GM12873 (cell line): ENCODE measurements around the gene UBE2F.

ENCODE experiments used
- TF ChIP-seq, protein P1 (sequence below): IDR thresholded peaks from 2 replicates; pipeline ENCODE4 v1.5.1; 2012; ENCODE audit warnings: low read depth, mild to moderate bottlenecking, moderate library complexity, low read length, control low read depth; ENCODE audit not compliant: insufficient read depth; ENCODE audit errors: missing control alignments

Gene UBE2F

GRCh38 chr2:238042849-238043584, 76.2 kb downstream of the UBE2F start:
- TF ChIP-seq, protein P1, sequence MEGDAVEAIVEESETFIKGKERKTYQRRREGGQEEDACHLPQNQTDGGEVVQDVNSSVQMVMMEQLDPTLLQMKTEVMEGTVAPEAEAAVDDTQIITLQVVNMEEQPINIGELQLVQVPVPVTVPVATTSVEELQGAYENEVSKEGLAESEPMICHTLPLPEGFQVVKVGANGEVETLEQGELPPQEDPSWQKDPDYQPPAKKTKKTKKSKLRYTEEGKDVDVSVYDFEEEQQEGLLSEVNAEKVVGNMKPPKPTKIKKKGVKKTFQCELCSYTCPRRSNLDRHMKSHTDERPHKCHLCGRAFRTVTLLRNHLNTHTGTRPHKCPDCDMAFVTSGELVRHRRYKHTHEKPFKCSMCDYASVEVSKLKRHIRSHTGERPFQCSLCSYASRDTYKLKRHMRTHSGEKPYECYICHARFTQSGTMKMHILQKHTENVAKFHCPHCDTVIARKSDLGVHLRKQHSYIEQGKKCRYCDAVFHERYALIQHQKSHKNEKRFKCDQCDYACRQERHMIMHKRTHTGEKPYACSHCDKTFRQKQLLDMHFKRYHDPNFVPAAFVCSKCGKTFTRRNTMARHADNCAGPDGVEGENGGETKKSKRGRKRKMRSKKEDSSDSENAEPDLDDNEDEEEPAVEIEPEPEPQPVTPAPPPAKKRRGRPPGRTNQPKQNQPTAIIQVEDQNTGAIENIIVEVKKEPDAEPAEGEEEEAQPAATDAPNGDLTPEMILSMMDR, result no peak

DNA sequence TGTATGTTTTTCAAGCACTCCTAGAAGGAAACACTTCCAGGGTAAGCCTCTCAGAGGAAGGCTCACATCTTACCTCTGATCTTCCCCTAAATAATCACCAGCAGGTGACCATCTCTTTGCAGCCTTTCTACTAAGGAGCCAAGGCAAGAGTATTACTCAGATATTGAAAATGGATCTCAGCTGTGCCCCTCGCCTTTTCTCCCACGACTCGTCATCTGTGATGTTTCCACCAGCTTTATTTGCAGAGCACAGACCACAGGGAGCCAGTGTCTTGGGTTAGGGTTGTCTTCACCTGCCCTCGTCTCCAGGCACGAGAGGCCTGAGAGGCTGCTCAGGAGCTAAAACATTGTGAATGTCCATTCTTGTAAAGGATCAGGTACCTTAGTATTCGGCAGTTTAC, 77.0 kb downstream of the UBE2F start:
- TF ChIP-seq, protein P1, result no peak

GRCh38 chr2:238045575-238045974, 78.8 kb downstream of the UBE2F start:
- TF ChIP-seq, protein P1, result no peak

DNA sequence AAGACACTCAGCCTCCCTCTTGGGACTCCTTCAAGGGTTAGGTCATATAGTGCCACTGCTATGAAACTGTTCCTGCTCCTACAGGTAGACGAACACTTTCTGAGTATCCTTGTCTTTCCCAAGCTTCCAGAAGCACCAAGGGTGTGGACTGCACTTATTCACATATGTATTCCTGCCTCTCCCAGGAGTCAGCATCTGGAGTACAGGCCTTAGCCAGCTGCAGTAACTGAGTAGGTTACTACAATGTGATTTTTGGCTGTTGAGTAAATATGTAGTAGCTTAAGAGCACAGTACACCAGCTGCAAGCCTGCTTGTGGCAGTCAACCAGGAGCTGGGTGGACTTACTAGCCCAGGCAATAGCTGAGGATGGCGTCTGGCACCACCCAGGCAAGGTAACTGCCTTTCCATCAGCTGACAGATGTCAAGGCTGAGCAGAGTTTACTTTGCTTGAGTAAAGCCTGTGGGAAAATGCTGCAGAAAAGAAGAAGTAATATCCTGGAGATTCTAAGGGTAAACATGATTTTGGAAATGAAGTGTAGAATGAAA, 80.0 kb downstream of the UBE2F start:
- TF ChIP-seq, protein P1, result no peak

DNA sequence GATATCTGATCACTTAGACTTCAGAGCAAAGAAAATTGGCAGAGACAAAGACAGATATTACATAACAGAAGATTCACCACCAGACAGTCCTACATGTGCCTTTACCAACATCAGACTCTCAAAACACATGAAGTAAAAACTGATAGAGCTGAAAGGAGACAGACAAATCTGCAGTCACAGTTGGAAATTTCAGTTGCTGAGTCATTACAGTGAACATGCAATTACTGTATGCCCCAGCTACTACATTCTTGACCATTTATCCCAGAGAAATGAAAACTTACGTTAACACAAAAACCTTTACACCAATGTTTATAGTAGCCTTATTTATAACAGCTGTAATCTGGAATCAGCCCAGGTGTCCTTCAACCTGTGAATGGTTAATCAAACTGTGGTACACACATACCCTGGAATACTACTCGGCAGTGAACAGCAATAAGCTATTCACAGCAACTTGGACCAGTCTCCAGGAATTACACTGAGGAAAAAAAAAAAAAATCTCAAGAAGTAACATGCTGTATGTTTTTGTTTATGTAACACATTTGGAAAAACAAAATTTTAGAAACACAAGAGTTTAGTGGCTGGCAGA, 86.5 kb downstream of the UBE2F start:
- TF ChIP-seq, protein P1, result no peak

GRCh38 chr2:238055841-238056240, 89.0 kb downstream of the UBE2F start:
- TF ChIP-seq, protein P1, result no peak

DNA sequence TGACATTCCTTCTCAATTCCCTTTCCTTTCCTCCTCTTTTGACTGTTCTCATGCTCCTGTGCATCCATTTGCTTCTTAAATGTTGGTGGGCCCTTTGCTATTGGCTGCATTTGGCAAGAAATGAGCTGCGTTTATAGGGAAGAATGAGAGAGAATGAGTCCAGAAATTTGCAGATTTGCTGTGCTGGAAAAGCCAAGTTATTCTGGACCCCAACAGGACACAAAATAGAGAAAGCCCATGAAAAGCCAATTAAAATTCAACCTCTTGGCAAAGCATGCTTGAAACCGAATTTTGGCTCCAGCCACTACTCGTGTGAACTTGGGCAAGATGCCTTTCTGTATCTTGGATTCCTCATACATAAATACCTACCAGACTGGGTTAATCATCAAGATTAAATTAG, 92.7 kb downstream of the UBE2F start:
- TF ChIP-seq, protein P1, result no peak
